ENCODE results near the gene PTPN7. TPM values are rescaled to one million over a fixed set of nuclear protein-coding genes. Genes with fewer than 3 reads are reported as not detected.

The PTPN7 gene
- polyA plus RNA-seq, 4 donors = 0.95 to 1.7 (median 1.4) TPM

- no peak for DNase-seq (ENCODE audit: low read depth in 4 of 4, low spot score in 2 of 4)
Measured at GRCh38 chr1:202133496-202133895, 26.9 kb downstream of the PTPN7 start.

- no peak for DNase-seq (ENCODE audit: low read depth in 4 of 4, low spot score in 2 of 4)
Measured at GRCh38 chr1:202133001-202133400, 27.4 kb downstream of the PTPN7 start.

- no peak for DNase-seq (ENCODE audit: low read depth in 4 of 4, low spot score in 2 of 4)
Measured at GRCh38 chr1:202131956-202132821, 28.2 kb downstream of the PTPN7 start.

- no peak for DNase-seq (ENCODE audit: low read depth in 4 of 4, low spot score in 2 of 4)
Measured at GRCh38 chr1:202130816-202131522, 29.4 kb downstream of the PTPN7 start.

- DNase-seq (ENCODE audit: low read depth in 4 of 4, low spot score in 2 of 4) = no peak
Measured at GRCh38 chr1:202130297-202130721, 30.1 kb downstream of the PTPN7 start.

GRCh38 chr1:202129453-202130296 lies 30.7 kb downstream of the PTPN7 start:
- DNase-seq (ENCODE audit: low read depth in 4 of 4, low spot score in 2 of 4) = no peak

GRCh38 chr1:202127836-202128622 lies 32.4 kb downstream of the PTPN7 start:
- no peak for DNase-seq (ENCODE audit: low read depth in 4 of 4, low spot score in 2 of 4)

- no peak for DNase-seq (ENCODE audit: low read depth in 4 of 4, low spot score in 2 of 4)
Measured at GRCh38 chr1:202127061-202127460, 33.3 kb downstream of the PTPN7 start.

GRCh38 chr1:202126426-202126825 lies 34.0 kb downstream of the PTPN7 start:
- DNase-seq (ENCODE audit: low read depth in 4 of 4, low spot score in 2 of 4) = no peak

- no peak for DNase-seq (ENCODE audit: low read depth in 4 of 4, low spot score in 2 of 4)
Measured at GRCh38 chr1:202125611-202126010, 34.8 kb downstream of the PTPN7 start.

GRCh38 chr1:202124142-202124541 lies 36.3 kb downstream of the PTPN7 start:
- no peak for DNase-seq (ENCODE audit: low read depth in 4 of 4, low spot score in 2 of 4)

GRCh38 chr1:202123336-202123813 lies 37.0 kb downstream of the PTPN7 start:
- DNase-seq (ENCODE audit: low read depth in 4 of 4, low spot score in 2 of 4) = no peak

- no peak for DNase-seq (ENCODE audit: low read depth in 4 of 4, low spot score in 2 of 4)
Measured at GRCh38 chr1:202122639-202123335, 37.6 kb downstream of the PTPN7 start, which contains the start of gene GPR37L1. GPR37L1 (plus strand) TSS chr1:202122917; CDS start chr1:202122964, 47 bp downstream.

GRCh38 chr1:202121006-202121405 lies 39.4 kb downstream of the PTPN7 start:
- DNase-seq (ENCODE audit: low read depth in 4 of 4, low spot score in 2 of 4) = no peak

- DNase-seq (ENCODE audit: low read depth in 4 of 4, low spot score in 2 of 4) = no peak
Measured at GRCh38 chr1:202117898-202118371, 42.5 kb downstream of the PTPN7 start.

GRCh38 chr1:202116287-202116686 lies 44.1 kb downstream of the PTPN7 start:
- no peak for DNase-seq (ENCODE audit: low read depth in 4 of 4, low spot score in 2 of 4)

GRCh38 chr1:202113690-202114300 lies 46.6 kb downstream of the PTPN7 start:
- DNase-seq (ENCODE audit: low read depth in 4 of 4, low spot score in 2 of 4) = no peak

GRCh38 chr1:202112859-202113689 lies 47.3 kb downstream of the PTPN7 start:
- DNase-seq (ENCODE audit: low read depth in 4 of 4, low spot score in 2 of 4) = no peak
